Measurements from ENCODE around the gene IRF3. TPM values are rescaled to one million over a fixed set of nuclear protein-coding genes. Genes with fewer than 3 reads are reported as not detected.

Gene IRF3
- total and polyA plus RNA-seq, 10 donors: 87.9 to 294 (median 128) TPM

GRCh38 chr19:49690079-49690655 is 24.5 kb upstream of the IRF3 start:
- Histone ChIP-seq H3K4me1 (peaks cover 22 to 73% (median 46%) of the 10 kb centered on the region in 6 donors), H3K36me3 (peaks cover 1 to 39% (median 25%) of the 10 kb centered on the region in 6 donors), H3K9me3 (no peaks in the 10 kb centered on the region), H3K4me3 (peak overlapping the region; percentile 29 to 72 (median 46)), H3K27ac (peak overlapping the region; percentile 15 to 83 (median 76)), H3K27me3 (replicated peaks in 1 of 7) (peaks cover 0 to 41% (median 16%) of the 10 kb centered on the region in 7 donors)
- no peak for DNase-seq
- intact Hi-C loops (cut with DNase I; ENCODE audit: low total_unique reads): no loop called here
- TF ChIP-seq POLR2A (IDR thresholded peaks at IDR 0.05) (no peak), POLR2AphosphoS5 (IDR thresholded peaks at IDR 0.05) (peak in 2 of 3 donors; percentile 8 to 49)
- TF ChIP-seq, protein P1, sequence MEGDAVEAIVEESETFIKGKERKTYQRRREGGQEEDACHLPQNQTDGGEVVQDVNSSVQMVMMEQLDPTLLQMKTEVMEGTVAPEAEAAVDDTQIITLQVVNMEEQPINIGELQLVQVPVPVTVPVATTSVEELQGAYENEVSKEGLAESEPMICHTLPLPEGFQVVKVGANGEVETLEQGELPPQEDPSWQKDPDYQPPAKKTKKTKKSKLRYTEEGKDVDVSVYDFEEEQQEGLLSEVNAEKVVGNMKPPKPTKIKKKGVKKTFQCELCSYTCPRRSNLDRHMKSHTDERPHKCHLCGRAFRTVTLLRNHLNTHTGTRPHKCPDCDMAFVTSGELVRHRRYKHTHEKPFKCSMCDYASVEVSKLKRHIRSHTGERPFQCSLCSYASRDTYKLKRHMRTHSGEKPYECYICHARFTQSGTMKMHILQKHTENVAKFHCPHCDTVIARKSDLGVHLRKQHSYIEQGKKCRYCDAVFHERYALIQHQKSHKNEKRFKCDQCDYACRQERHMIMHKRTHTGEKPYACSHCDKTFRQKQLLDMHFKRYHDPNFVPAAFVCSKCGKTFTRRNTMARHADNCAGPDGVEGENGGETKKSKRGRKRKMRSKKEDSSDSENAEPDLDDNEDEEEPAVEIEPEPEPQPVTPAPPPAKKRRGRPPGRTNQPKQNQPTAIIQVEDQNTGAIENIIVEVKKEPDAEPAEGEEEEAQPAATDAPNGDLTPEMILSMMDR (IDR thresholded peaks at IDR 0.05 in 8 of 11, conservative IDR thresholded peaks at IDR 0.05 in 3 of 11): peak in 2 of 11 experiments; percentile 3 to 8
- WGBS, 5 donors: 17 to 36% (median 24%) methylated on average over 22 to 39 of the region's 39 CpGs

- peak; percentile 84 for DNase-seq
- H3K4me1 ChIP-seq: peaks cover 22 to 80% (median 49%) of the 10 kb centered on the region in 6 donors
- H3K9me3 ChIP-seq: no peaks in the 10 kb centered on the region
- intact Hi-C loops (cut with DNase I; ENCODE audit: low total_unique reads): no loop called here
- peaks cover 4 to 47% (median 32%) of the 10 kb centered on the region in 6 donors for H3K36me3 ChIP-seq
- H3K4me3 ChIP-seq: peak within 1 kb of the TSS; percentile 29 to 72 (median 46)
- 40 to 48% (median 46%) methylated on average over 44 to 54 of the region's 54 CpGs for WGBS, 5 donors
- H3K27me3 ChIP-seq (replicated peaks in 1 of 7): peaks cover 0 to 41% (median 16%) of the 10 kb centered on the region in 7 donors
- TF ChIP-seq, protein P1 (IDR thresholded peaks at IDR 0.05 in 8 of 11, conservative IDR thresholded peaks at IDR 0.05 in 3 of 11): peak in 8 of 11 experiments; percentile 33 to 62 (median 54)
- peak; percentile 61 to 77 (median 64) for TF ChIP-seq POLR2AphosphoS5 (IDR thresholded peaks at IDR 0.05)
- TF ChIP-seq POLR2A (IDR thresholded peaks at IDR 0.05): no peak
- peak within 1 kb of the TSS; percentile 35 to 83 (median 76) for H3K27ac ChIP-seq
These were observed 23.7 kb upstream of the IRF3 start, which contains the start of gene ADM5 for GRCh38 chr19:49689133-49690078. Gene ADM5 (plus strand): TSS chr19:49689594. CDS start chr19:49689838, 244 bp downstream.

GRCh38 chr19:49688531-49689132 is 23.0 kb upstream of the IRF3 start:
- H3K27me3 ChIP-seq (replicated peaks in 1 of 7): peaks cover 0 to 41% (median 16%) of the 10 kb centered on the region in 7 donors
- TF ChIP-seq POLR2AphosphoS5 (IDR thresholded peaks at IDR 0.05) (peak in 2 of 3 donors; percentile 45 to 69), POLR2A (IDR thresholded peaks at IDR 0.05) (no peak)
- 56 to 80% (median 70%) methylated on average over 11 to 12 of the region's 12 CpGs for WGBS, 5 donors
- no peak for DNase-seq
- intact Hi-C loops (cut with DNase I; ENCODE audit: low total_unique reads): no loop called here
- H3K36me3 ChIP-seq: peaks cover 4 to 55% (median 40%) of the 10 kb centered on the region in 6 donors
- H3K27ac ChIP-seq: peak overlapping the region in 7 of 8 donors; percentile 35 to 83 (median 79)
- H3K4me3 ChIP-seq: peak overlapping the region in 7 of 8 donors; percentile 29 to 72 (median 49)
- no peaks in the 10 kb centered on the region for H3K9me3 ChIP-seq
- peaks cover 22 to 85% (median 51%) of the 10 kb centered on the region in 6 donors for H3K4me1 ChIP-seq
